HUDEP-2 (cell line): ENCODE measurements around the gene SYT6.

Source experiments
- DNase-seq, 76 experiments: peaks; one replicate each; lab custom pipeline; 2025; ENCODE audit not compliant: unreplicated experiment in 76 of 76; lab: John Stamatoyannopoulos, UW

The SYT6 gene

GRCh38 chr1:114122941-114123618 is 30.6 kb downstream of the SYT6 start:
- DNase-seq, result no peak

GRCh38 chr1:114118351-114118990 is 35.2 kb downstream of the SYT6 start:
- no peak for DNase-seq

- no peak for DNase-seq
Measured at GRCh38 chr1:114117654-114118053, 36.0 kb downstream of the SYT6 start.

GRCh38 chr1:114116086-114116485 is 37.6 kb downstream of the SYT6 start:
- DNase-seq, result no peak

GRCh38 chr1:114114185-114115094 is 39.2 kb downstream of the SYT6 start:
- DNase-seq, result no peak

- no peak for DNase-seq
Measured at GRCh38 chr1:114113411-114114184, 40.1 kb downstream of the SYT6 start.

GRCh38 chr1:114112775-114113174 is 40.9 kb downstream of the SYT6 start:
- DNase-seq, result no peak

GRCh38 chr1:114111731-114112641 is 41.7 kb downstream of the SYT6 start:
- no peak for DNase-seq

- DNase-seq, result no peak
Measured at GRCh38 chr1:114109981-114110380, 43.7 kb downstream of the SYT6 start.

GRCh38 chr1:114108751-114109255 is 44.9 kb downstream of the SYT6 start:
- peak in 5 of 76 experiments; percentile 2 to 21 (median 5) for DNase-seq

GRCh38 chr1:114107474-114108435 is 45.9 kb downstream of the SYT6 start:
- DNase-seq, result peak in 7 of 76 experiments; percentile 4 to 64 (median 21)

GRCh38 chr1:114105421-114105979 is 48.2 kb downstream of the SYT6 start:
- no peak for DNase-seq

- no peak for DNase-seq
Measured at GRCh38 chr1:114104949-114105348, 48.7 kb downstream of the SYT6 start.

- DNase-seq, result no peak
Measured at GRCh38 chr1:114103992-114104391, 49.7 kb downstream of the SYT6 start.

- no peak for DNase-seq
Measured at GRCh38 chr1:114102136-114102535, 51.5 kb downstream of the SYT6 start.

- DNase-seq, result no peak
Measured at GRCh38 chr1:114100148-114100547, 53.5 kb downstream of the SYT6 start.

- DNase-seq, result no peak
Measured at GRCh38 chr1:114099268-114099667, 54.4 kb downstream of the SYT6 start.

- no peak for DNase-seq
Measured at GRCh38 chr1:114097109-114097508, 56.6 kb downstream of the SYT6 start.
